ENCODE data around the gene FKBP6.
"Not testable (repeated sequence)": the region's sequence is repeated elsewhere in the genome, so short reads cannot be mapped to it uniquely, and the experiment has no call there.

Gene FKBP6

DNA sequence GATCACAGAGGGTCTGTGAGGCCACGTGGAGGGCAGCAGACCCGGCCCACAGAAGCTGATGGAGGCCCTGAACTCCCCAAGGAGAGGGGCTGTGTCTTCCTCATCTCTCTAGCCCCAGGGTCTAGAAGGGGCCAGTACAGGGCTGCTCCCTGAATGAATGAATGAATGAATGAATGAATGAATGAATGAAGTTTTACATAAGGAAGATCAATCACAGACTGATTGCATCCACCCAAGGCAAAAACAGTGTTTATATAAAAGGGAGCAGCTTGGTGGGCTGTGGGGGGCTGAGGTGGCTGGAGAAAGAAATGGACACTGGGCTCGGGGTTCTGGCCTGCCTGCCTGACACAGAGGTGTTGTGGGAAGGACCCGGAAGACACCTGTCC, 14.4 kb upstream of the FKBP6 start:
- Histone ChIP-seq H3K9ac (ENCODE audit: low read length) (no peak overlapping the region), H3K9me3 (ENCODE audit: insufficient read depth, low read length) (no peaks in the 10 kb centered on the region), H2AFZ (ENCODE audit: low read depth, low read length, severe bottlenecking) (no peak overlapping the region), H3K4me2 (ENCODE audit: low read depth, low read length, poor library complexity, severe bottlenecking) (no peak overlapping the region), H3K27me3 (ENCODE audit: low read length) (no peaks in the 10 kb centered on the region), H3K9me2 (replicated peaks; ENCODE audit: insufficient read depth, low read length) (no peaks in the 10 kb centered on the region), H3K79me2 (ENCODE audit: insufficient read depth, low read length) (peaks cover 2% of the 10 kb centered on the region; the same call in 1 of the 2 replicates), H3K27ac (ENCODE audit: low read depth, low read length) (no peak overlapping the region), H4K20me1 (ENCODE audit: low read depth, low read length) (no peaks in the 10 kb centered on the region), H3K36me3 (ENCODE audit: low read length) (no peaks in the 10 kb centered on the region), H3F3A (ENCODE audit: insufficient read depth) (no peaks in the 10 kb centered on the region), H3K4me3 (ENCODE audit: insufficient read depth, low read length, poor library complexity, severe bottlenecking) (no peak overlapping the region)
- TF ChIP-seq, protein P1, sequence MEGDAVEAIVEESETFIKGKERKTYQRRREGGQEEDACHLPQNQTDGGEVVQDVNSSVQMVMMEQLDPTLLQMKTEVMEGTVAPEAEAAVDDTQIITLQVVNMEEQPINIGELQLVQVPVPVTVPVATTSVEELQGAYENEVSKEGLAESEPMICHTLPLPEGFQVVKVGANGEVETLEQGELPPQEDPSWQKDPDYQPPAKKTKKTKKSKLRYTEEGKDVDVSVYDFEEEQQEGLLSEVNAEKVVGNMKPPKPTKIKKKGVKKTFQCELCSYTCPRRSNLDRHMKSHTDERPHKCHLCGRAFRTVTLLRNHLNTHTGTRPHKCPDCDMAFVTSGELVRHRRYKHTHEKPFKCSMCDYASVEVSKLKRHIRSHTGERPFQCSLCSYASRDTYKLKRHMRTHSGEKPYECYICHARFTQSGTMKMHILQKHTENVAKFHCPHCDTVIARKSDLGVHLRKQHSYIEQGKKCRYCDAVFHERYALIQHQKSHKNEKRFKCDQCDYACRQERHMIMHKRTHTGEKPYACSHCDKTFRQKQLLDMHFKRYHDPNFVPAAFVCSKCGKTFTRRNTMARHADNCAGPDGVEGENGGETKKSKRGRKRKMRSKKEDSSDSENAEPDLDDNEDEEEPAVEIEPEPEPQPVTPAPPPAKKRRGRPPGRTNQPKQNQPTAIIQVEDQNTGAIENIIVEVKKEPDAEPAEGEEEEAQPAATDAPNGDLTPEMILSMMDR (IDR thresholded peaks at IDR 0.05; ENCODE audit: insufficient read depth, low read length, poor library complexity, severe bottlenecking), result no peak
- TF ChIP-seq EZH2phosphoT487 (conservative IDR thresholded peaks at IDR 0.05; ENCODE audit: low read length), result no peak

DNA sequence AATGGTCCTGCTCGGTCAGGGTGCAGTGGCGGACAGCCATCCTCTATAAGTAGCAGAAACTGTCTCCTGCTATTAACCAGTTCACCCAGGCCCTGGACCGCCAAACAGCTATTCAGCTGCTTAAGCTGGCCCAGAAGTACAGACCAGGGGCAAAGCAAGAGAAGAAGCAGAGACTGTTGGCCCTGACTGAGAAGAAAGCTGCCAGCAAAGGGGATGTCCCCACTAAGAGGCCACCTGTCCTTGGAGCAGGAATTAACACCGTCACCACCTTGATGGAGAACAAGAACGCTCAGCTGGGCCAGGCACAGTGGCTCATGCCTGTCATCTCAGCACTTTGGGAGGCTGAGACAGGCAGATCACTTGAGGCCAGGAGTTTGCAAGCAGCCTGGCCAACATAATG, 13.7 kb upstream of the FKBP6 start:
- H3K79me2 ChIP-seq (ENCODE audit: insufficient read depth, low read length), result no peaks in the 10 kb centered on the region
- H3K9me2 ChIP-seq (replicated peaks; ENCODE audit: insufficient read depth, low read length), result no peaks in the 10 kb centered on the region
- H3K4me3 ChIP-seq (ENCODE audit: insufficient read depth, low read length, poor library complexity, severe bottlenecking), result no peak overlapping the region
- no peak overlapping the region for H3K9ac ChIP-seq (ENCODE audit: low read length)
- H3K27me3 ChIP-seq (ENCODE audit: low read length), result no peaks in the 10 kb centered on the region
- no peaks in the 10 kb centered on the region for H4K20me1 ChIP-seq (ENCODE audit: low read depth, low read length)
- H2AFZ ChIP-seq (ENCODE audit: low read depth, low read length, severe bottlenecking), result no peak overlapping the region
- TF ChIP-seq, protein P1 (IDR thresholded peaks at IDR 0.05; ENCODE audit: insufficient read depth, low read length, poor library complexity, severe bottlenecking), result no peak
- TF ChIP-seq EZH2phosphoT487 (conservative IDR thresholded peaks at IDR 0.05; ENCODE audit: low read length), result no peak
- H3K27ac ChIP-seq (ENCODE audit: low read depth, low read length), result no peak overlapping the region
- H3F3A ChIP-seq (ENCODE audit: insufficient read depth), result no peaks in the 10 kb centered on the region
- H3K36me3 ChIP-seq (ENCODE audit: low read length), result no peaks in the 10 kb centered on the region
- H3K4me2 ChIP-seq (ENCODE audit: low read depth, low read length, poor library complexity, severe bottlenecking), result no peak overlapping the region
- no peaks in the 10 kb centered on the region for H3K9me3 ChIP-seq (ENCODE audit: insufficient read depth, low read length)

DNA sequence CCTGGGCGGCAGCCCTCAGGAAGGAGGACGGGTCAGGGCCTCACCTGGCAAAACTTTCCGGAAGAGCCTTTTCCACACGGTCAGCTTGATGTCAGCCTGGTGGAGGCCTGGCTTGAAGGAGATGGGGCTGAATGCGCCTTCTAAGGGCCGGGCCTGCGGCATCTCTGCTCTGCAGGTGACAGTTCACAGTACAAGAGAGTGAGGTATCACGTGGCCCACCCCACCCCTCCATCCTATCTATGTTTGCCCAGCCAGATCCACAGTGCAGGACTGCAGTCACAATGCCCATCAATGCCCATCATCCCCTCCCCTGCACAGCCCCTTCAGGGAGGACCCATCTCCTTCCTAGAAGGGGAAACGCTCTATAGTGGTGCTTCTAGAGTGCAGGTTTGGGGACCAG, 11.4 kb upstream of the FKBP6 start:
- Histone ChIP-seq H2AFZ (ENCODE audit: low read depth, low read length, severe bottlenecking) (no peak overlapping the region), H3K4me3 (ENCODE audit: insufficient read depth, low read length, poor library complexity, severe bottlenecking) (no peak overlapping the region), H3K27me3 (ENCODE audit: low read length) (no peaks in the 10 kb centered on the region), H3K36me3 (ENCODE audit: low read length) (no peaks in the 10 kb centered on the region), H3K9ac (ENCODE audit: low read length) (no peak overlapping the region), H3F3A (ENCODE audit: insufficient read depth) (no peaks in the 10 kb centered on the region), H4K20me1 (ENCODE audit: low read depth, low read length) (no peaks in the 10 kb centered on the region), H3K4me2 (ENCODE audit: low read depth, low read length, poor library complexity, severe bottlenecking) (no peak overlapping the region), H3K9me3 (ENCODE audit: insufficient read depth, low read length) (no peaks in the 10 kb centered on the region), H3K9me2 (replicated peaks; ENCODE audit: insufficient read depth, low read length) (no peaks in the 10 kb centered on the region), H3K79me2 (ENCODE audit: insufficient read depth, low read length) (no peaks in the 10 kb centered on the region), H3K27ac (ENCODE audit: low read depth, low read length) (no peak overlapping the region)
- TF ChIP-seq, protein P1 (IDR thresholded peaks at IDR 0.05; ENCODE audit: insufficient read depth, low read length, poor library complexity, severe bottlenecking), result no peak
- no peak for TF ChIP-seq EZH2phosphoT487 (conservative IDR thresholded peaks at IDR 0.05; ENCODE audit: low read length)

DNA sequence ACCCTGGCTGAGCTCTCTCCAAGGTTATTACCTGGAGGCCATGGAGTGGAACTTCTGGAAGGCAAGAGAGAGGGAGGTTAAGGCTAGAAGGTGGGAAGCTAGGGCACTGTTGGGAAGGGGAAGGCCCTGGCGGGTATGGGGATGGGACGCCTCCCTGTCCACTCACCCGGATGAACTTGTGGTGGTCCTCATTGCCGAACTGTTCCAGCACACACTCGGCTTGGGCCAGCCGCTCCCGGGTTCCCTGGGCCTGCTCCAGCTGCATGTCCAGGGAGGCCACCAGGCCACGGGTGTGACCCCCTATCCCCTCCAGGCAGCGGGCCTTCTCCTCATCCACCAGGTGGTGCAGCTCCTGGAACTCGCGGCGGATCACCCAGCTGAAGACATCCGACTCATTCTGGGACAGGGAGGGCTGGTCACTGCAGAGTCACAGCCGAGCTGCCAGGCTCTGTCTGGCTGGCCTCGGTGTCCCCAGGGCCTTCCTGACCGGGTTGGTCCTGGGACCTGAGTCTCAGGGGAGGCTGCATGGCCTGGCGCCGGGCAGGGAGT, 9.2 kb upstream of the FKBP6 start:
- H2AFZ ChIP-seq (ENCODE audit: low read depth, low read length, severe bottlenecking); H4K20me1 ChIP-seq (ENCODE audit: low read depth, low read length): not testable (repeated sequence)

DNA sequence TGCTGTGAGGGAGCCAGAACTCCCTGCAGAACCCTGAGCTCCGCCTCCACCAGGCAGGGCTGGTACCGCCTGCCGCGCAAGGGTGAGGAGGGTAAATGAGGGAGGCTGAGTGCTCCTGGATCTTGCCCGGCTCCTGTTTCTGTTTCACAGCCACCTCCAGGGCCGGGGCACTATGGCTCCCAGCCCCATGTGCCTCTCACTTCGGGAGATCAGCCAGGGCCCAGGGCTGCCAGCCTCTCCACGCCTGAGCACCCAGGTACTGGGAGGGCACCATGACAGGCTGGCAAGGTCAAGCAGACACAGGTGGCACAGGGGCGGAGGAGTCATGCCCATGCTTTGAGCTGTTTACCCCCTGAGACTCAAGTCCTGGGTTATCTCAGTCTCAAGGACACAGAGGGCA, 8.4 kb upstream of the FKBP6 start:
- H3K9me3 ChIP-seq (ENCODE audit: insufficient read depth, low read length); H3K79me2 ChIP-seq (ENCODE audit: insufficient read depth, low read length); H3K27me3 ChIP-seq (ENCODE audit: low read length); H4K20me1 ChIP-seq (ENCODE audit: low read depth, low read length); H3K27ac ChIP-seq (ENCODE audit: low read depth, low read length); H3F3A ChIP-seq (ENCODE audit: insufficient read depth); H3K4me3 ChIP-seq (ENCODE audit: insufficient read depth, low read length, poor library complexity, severe bottlenecking); H3K9me2 ChIP-seq (replicated peaks; ENCODE audit: insufficient read depth, low read length); H2AFZ ChIP-seq (ENCODE audit: low read depth, low read length, severe bottlenecking); H3K9ac ChIP-seq (ENCODE audit: low read length); H3K36me3 ChIP-seq (ENCODE audit: low read length); H3K4me2 ChIP-seq (ENCODE audit: low read depth, low read length, poor library complexity, severe bottlenecking): not testable (repeated sequence)

More for the DNA sequence above, 9.2 kb upstream of the FKBP6 start:
- not testable (repeated sequence) for H3K9ac ChIP-seq (ENCODE audit: low read length); H3K27me3 ChIP-seq (ENCODE audit: low read length); H3K4me3 ChIP-seq (ENCODE audit: insufficient read depth, low read length, poor library complexity, severe bottlenecking); H3K27ac ChIP-seq (ENCODE audit: low read depth, low read length); H3K9me2 ChIP-seq (replicated peaks; ENCODE audit: insufficient read depth, low read length); H3F3A ChIP-seq (ENCODE audit: insufficient read depth); H3K79me2 ChIP-seq (ENCODE audit: insufficient read depth, low read length); H3K4me2 ChIP-seq (ENCODE audit: low read depth, low read length, poor library complexity, severe bottlenecking); H3K9me3 ChIP-seq (ENCODE audit: insufficient read depth, low read length); H3K36me3 ChIP-seq (ENCODE audit: low read length)

DNA sequence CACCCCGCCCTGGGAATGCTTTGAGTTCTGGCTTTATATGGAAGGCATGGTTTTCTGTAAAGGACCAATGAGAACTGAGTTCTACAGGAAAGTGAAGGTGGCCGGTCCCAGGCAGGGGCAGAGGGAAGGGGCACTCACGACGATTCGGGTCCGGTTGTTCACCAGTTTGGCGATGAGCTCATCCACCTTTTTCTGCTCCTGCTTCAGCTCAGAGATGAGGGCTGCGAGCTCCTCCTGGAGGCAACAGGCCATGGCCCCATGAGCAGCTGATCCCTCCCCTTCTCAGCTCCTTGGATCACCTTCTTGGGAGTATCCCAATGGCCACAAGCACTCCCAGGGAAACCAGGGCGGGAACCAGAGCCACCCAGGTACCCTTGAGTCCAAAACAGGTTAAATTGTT, 8.0 kb upstream of the FKBP6 start:
- H3K9ac ChIP-seq (ENCODE audit: low read length); H4K20me1 ChIP-seq (ENCODE audit: low read depth, low read length); H3K4me2 ChIP-seq (ENCODE audit: low read depth, low read length, poor library complexity, severe bottlenecking); H3K27ac ChIP-seq (ENCODE audit: low read depth, low read length); H3K27me3 ChIP-seq (ENCODE audit: low read length); H3K36me3 ChIP-seq (ENCODE audit: low read length); H3F3A ChIP-seq (ENCODE audit: insufficient read depth); H3K79me2 ChIP-seq (ENCODE audit: insufficient read depth, low read length); H3K9me2 ChIP-seq (replicated peaks; ENCODE audit: insufficient read depth, low read length); H3K9me3 ChIP-seq (ENCODE audit: insufficient read depth, low read length); H3K4me3 ChIP-seq (ENCODE audit: insufficient read depth, low read length, poor library complexity, severe bottlenecking); H2AFZ ChIP-seq (ENCODE audit: low read depth, low read length, severe bottlenecking): not testable (repeated sequence)

Data from SU-DHL-6 (cell line).